SH-SY5Y (cell line): Measurements from ENCODE around the gene AMPH.

ENCODE experiments used
- GATA2 ChIP-seq: IDR thresholded peaks from 2 replicates; pipeline ENCODE4 v1.6.1; 2011; ENCODE audit warnings: mild to moderate bottlenecking, low read depth, low read length
- GATA3 ChIP-seq: IDR thresholded peaks from 2 replicates; pipeline ENCODE4 v1.6.1; 2011; ENCODE audit warnings: low read depth, mild to moderate bottlenecking, low read length, moderate library complexity

DNA sequence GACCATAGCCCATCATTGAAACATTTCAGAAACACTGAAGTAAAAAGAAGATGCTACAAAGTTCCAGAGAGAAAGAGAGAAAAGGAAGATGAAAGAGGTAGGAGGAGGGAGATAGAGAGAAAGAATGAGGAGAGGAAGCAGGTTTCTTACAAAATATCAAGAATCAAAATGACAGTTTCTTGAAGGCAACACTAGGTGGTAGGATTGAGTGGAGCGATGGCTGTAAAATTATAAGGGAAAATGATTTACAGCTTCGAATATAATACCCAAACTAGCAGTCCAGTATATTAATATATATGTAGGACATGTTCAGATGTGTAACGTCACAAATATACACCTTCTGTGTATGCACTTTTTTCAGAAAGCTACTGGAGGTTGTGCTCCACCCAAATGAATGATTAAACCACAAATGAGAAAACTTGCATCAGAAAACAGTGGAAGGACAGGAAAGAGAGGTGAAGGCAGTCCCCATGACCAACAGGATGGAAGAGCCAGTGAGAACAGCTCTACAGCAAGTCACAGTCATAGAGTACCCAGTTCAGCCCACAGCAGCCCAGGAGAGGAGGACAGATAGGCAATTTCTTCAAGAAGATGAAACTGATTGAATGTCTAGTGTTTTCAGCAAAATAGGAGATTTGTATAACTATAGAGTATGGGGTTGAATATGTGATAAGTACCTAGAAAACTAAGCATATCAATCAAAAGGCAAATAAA is 206.3 kb downstream of the AMPH start:
- no peak for TF ChIP-seq GATA2
- no peak for TF ChIP-seq GATA3
